Heart left ventricle (tissue), 13 donors: Measurements from ENCODE around the gene DLX3.
"Not testable (repeated sequence)": the region's sequence is repeated elsewhere in the genome, so short reads cannot be mapped to it uniquely, and the experiment has no call there.

Experiments
- POLR2A ChIP-seq, 2 donors: fragments of 450-650 bp; IDR thresholded peaks; one replicate each; pipeline ENCODE4 v1.6.1; 2017; ENCODE audit warnings: antibody characterized with exemption in 2 of 2, mild to moderate bottlenecking in 2 of 2, moderate library complexity in 2 of 2
- TF ChIP-seq, protein P1 (sequence below), 12 donors: fragments of 200-600 bp; sonication (generic) in 4 of 12; IDR thresholded peaks; one replicate each; pipeline versions ENCODE4 v1.5.0 to v1.8.0; 2018 to 2022; ENCODE audit warnings: antibody characterized with exemption in 12 of 12, mild to moderate bottlenecking in 5 of 12
- donor health status: ischemic (EF 13 %, LVEDD 7.1; RV severe dilation, severe dysfunction).
- donor health status: DM: no; HTN: yes; CAD: no.
- donor health status: DM: no; HTN: no; CAD: no.
- donor health status: ischemic (EF 25% LVEDD 6.9; RV normal size, moderate dysfunction).
- donor health status: ischemic (EF 25% LVEDD 5.7; RV mildly dilated, moderate dysfunction).
- donor health status: ischemic (EF 35%, LVEDD 5.7; RV mildly dilated, moderate dysfunction).
- donor health status: nonischemic (EF 11% LVEDD 7.7; RV severe dilation, severe dysfunction).
- donor health status: DM: yes; HTN: yes; CAD: no.
- donor health status: PGD.
- donor health status: ischemic (EF 29% LVEDD 5.4; RV normal size, mild dysfunction).
- donor health status: nonischemic (EF 23%, LVEDD 6.1; RV moderate dilation, normal function).

DNA sequence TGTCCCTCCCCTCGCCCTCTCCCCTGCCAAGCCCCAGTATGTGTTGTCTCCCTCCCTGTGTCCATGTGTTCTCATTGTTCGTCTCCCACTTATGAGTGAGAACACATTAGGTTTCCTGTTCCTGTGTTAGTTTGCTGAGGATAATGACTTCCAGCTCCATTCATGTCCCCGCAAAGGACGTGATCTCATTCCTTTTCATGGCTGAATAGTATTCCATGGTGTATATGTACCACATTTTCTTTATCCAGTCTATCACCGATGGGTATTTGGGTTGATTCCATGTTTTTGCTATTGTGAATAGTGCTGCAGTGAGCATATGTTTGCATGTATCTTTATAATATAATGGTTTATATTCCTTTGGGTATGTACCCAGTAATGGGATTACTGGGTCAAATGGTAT, 45.5 kb upstream of the DLX3 start:
- TF ChIP-seq, protein P1, sequence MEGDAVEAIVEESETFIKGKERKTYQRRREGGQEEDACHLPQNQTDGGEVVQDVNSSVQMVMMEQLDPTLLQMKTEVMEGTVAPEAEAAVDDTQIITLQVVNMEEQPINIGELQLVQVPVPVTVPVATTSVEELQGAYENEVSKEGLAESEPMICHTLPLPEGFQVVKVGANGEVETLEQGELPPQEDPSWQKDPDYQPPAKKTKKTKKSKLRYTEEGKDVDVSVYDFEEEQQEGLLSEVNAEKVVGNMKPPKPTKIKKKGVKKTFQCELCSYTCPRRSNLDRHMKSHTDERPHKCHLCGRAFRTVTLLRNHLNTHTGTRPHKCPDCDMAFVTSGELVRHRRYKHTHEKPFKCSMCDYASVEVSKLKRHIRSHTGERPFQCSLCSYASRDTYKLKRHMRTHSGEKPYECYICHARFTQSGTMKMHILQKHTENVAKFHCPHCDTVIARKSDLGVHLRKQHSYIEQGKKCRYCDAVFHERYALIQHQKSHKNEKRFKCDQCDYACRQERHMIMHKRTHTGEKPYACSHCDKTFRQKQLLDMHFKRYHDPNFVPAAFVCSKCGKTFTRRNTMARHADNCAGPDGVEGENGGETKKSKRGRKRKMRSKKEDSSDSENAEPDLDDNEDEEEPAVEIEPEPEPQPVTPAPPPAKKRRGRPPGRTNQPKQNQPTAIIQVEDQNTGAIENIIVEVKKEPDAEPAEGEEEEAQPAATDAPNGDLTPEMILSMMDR (IDR thresholded peaks at IDR 0.05), result not testable (repeated sequence)
- not testable (repeated sequence) for TF ChIP-seq POLR2A (IDR thresholded peaks at IDR 0.05)
